ENCODE data around the gene PIANP.

DNA sequence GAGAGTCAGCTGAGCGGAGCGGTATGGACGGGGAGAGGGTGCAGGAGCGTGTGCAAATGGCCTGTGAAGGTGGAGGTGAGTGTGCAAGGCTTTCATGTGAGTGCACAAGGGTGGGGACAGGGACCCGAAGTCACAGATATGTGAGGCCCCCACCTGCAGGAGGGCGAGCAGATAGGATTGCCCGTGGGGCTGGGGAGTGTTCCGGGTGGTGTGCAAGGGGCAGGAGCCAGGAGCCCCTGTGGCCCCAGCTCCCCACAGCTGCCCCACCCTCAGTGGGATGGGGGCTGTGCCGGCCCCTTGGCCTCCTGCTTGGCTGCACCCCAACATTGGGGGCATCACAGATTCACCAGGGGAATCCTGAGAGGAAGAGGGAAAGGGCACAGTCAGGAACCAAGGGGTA is 5.9 kb downstream of the PIANP start:
- TF ChIP-seq POLR2A (IDR thresholded peaks at IDR 0.05; ENCODE audit: low read depth) (no peak), POLR2AphosphoS5 (IDR thresholded peaks at IDR 0.05) (no peak)
- TF ChIP-seq, protein P1, sequence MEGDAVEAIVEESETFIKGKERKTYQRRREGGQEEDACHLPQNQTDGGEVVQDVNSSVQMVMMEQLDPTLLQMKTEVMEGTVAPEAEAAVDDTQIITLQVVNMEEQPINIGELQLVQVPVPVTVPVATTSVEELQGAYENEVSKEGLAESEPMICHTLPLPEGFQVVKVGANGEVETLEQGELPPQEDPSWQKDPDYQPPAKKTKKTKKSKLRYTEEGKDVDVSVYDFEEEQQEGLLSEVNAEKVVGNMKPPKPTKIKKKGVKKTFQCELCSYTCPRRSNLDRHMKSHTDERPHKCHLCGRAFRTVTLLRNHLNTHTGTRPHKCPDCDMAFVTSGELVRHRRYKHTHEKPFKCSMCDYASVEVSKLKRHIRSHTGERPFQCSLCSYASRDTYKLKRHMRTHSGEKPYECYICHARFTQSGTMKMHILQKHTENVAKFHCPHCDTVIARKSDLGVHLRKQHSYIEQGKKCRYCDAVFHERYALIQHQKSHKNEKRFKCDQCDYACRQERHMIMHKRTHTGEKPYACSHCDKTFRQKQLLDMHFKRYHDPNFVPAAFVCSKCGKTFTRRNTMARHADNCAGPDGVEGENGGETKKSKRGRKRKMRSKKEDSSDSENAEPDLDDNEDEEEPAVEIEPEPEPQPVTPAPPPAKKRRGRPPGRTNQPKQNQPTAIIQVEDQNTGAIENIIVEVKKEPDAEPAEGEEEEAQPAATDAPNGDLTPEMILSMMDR (IDR thresholded peaks at IDR 0.05) = no peak
